Measurements from ENCODE around the gene OARD1.
A peak's percentile ranks its signal among the peaks of the same experiment; 100 is the strongest.
"Not testable (repeated sequence)": the region's sequence is repeated elsewhere in the genome, so short reads cannot be mapped to it uniquely, and the experiment has no call there.

OARD1 gene, protein sequence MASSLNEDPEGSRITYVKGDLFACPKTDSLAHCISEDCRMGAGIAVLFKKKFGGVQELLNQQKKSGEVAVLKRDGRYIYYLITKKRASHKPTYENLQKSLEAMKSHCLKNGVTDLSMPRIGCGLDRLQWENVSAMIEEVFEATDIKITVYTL

DNA sequence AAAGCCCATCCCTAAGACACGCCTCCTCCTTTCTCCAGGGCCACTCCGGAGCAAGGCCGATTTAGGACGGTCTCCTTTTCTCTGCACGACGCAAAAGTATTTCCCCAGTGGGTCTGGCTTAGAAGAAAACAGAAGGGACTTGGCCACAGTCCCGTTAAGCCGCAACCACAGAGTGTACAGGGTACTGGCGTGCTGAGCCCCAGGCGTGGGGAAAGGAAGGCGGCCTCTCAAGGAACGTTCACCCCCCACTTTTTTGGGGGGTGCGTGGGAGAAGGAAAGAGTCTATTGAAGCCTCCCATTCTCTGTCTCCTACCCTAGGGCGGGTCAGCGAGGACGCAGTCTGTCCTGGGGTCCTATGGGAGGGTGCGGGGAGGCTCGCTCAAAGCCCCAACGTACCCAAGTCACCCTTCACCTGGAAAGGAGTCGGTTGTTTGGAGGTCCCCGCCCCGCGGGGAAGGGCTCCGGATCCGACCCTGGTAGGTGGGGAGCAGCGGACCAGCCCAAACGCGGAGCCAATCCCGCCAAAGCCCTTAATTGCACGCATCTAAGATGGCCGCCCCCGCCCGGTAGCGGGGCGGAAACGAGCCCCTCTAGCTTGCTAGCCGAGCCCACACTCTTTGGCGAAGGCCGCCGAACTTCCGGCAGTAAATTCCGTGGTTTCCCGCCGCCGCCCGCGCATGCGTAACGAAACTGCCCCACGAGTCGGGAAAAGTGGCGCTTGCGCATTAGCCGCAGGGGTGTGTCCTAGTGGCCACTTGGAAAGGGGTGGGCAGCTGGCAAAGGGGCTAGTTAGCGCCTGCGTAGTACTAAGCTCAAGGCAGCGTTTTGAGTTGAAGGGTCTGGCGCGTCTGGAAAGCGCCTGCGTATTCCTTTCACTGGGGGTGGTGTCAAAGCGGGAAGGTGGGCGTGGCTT is at the start of gene OARD1:
TSS of gene OARD1 (minus strand) at position 434 of the 913 bp plus-strand sequence. CDS start 722 bp downstream, outside the sequence.
- TF ChIP-seq, protein P1, sequence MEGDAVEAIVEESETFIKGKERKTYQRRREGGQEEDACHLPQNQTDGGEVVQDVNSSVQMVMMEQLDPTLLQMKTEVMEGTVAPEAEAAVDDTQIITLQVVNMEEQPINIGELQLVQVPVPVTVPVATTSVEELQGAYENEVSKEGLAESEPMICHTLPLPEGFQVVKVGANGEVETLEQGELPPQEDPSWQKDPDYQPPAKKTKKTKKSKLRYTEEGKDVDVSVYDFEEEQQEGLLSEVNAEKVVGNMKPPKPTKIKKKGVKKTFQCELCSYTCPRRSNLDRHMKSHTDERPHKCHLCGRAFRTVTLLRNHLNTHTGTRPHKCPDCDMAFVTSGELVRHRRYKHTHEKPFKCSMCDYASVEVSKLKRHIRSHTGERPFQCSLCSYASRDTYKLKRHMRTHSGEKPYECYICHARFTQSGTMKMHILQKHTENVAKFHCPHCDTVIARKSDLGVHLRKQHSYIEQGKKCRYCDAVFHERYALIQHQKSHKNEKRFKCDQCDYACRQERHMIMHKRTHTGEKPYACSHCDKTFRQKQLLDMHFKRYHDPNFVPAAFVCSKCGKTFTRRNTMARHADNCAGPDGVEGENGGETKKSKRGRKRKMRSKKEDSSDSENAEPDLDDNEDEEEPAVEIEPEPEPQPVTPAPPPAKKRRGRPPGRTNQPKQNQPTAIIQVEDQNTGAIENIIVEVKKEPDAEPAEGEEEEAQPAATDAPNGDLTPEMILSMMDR (IDR thresholded peaks at IDR 0.05; ENCODE audit: borderline replicate concordance, insufficient read depth, low read depth, low read length) = no peak
- H3K4me3 ChIP-seq (ENCODE audit: low read depth, low read length) = peak within 1 kb of the TSS; percentile 90

DNA sequence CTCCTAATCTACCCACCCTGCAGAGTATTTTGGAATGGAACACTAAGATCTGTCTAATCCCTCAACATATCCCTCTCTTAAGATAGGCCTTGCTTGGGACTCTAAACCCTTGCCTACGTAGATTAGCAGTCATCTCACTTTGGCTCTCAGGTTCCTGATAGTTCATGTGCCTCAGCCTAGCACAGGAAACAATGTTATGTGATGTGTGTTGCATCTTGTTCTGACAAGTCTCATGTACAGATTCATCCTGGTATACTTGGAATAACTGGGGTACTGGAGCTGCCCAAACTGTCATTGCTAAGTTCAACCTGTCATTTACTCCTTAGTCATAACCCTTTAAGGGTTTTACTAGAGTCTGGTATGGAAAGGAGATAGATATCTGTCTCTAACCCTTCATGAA is 47.9 kb upstream of the OARD1 start:
- TF ChIP-seq, protein P1 (IDR thresholded peaks at IDR 0.05; ENCODE audit: borderline replicate concordance, insufficient read depth, low read depth, low read length) = no peak
- no peak overlapping the region for H3K4me3 ChIP-seq (ENCODE audit: low read depth, low read length)

DNA sequence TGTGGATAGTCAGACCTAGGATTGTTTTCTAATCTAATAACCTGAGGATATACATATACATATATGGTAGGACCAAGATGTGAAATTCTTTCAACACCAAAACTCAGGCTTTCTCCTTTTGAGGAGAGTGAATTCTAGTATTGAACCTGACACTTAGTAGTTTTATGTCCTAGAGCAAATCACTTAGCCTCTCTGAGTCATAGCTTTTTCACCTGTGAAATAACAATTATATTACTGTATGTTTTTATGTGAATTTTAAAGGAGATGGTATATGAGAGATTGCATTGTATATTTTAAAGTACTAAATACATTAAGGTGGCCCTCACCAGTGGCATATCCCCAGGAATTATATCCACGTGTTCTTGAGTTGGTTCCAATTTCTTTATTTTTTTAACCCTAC is 47.4 kb upstream of the OARD1 start:
- TF ChIP-seq, protein P1 (IDR thresholded peaks at IDR 0.05; ENCODE audit: borderline replicate concordance, insufficient read depth, low read depth, low read length) = no peak
- H3K4me3 ChIP-seq (ENCODE audit: low read depth, low read length) = no peak overlapping the region

DNA sequence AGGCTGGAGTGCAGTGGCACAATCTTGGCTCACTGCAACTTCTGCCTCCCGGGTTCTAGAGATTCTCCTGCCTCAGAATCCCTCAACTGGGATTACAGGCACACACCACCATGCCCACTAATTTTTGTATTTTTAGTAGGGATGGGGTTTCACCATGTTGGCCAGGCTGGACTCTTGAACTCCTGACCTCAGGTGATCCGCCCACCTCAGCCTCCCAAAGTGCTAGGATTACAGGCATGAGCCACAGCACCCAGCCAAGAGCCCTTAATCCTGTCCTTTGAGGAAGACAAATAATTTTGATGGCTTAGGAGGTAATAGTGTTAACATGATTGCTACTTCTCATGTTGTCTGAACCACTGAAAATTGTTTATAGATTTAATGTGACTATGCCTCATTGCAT is 42.9 kb upstream of the OARD1 start:
- H3K4me3 ChIP-seq (ENCODE audit: low read depth, low read length) = not testable (repeated sequence)

DNA sequence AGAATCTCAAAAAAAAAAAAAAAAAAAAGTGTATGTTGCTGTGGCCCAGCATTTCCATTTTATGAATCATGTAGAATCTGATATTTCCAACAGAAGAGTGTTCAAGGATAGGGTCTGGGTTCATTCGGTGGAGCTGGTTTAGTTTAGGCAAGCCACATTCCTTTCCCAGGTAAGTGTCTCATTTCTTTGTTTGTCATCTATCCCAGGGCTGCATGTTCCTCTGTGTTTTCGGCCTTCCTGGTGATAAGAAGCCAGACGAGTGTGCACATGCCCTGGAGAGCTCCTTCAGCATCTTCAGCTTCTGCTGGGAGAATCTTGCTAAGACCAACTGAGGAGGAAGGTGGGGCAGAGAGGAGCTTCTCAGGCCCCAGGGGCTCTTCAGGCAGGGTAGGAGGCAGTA is 38.9 kb upstream of the OARD1 start:
- TF ChIP-seq, protein P1 (IDR thresholded peaks at IDR 0.05; ENCODE audit: borderline replicate concordance, insufficient read depth, low read depth, low read length) = no peak
- H3K4me3 ChIP-seq (ENCODE audit: low read depth, low read length) = no peak overlapping the region

DNA sequence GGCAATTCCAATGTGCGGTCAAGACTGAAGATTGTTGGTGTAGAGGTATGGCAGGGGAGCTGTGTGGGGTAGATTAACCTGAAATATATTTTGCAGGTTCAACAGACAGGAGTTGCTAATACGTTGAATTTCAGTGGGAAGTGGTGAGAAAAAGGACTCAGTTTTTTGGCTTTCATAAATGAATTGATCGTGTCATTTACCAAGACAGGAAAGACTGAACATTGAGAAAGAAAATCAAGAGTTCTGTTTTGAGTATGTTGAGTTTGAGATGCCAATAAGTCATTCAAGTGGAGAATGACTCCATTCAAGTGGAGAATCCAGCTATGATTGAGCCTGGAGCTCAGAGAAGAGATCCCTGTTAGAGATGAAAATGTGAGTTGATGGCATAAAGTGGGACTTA is 31.7 kb upstream of the OARD1 start:
- TF ChIP-seq, protein P1 (IDR thresholded peaks at IDR 0.05; ENCODE audit: borderline replicate concordance, insufficient read depth, low read depth, low read length) = no peak

DNA sequence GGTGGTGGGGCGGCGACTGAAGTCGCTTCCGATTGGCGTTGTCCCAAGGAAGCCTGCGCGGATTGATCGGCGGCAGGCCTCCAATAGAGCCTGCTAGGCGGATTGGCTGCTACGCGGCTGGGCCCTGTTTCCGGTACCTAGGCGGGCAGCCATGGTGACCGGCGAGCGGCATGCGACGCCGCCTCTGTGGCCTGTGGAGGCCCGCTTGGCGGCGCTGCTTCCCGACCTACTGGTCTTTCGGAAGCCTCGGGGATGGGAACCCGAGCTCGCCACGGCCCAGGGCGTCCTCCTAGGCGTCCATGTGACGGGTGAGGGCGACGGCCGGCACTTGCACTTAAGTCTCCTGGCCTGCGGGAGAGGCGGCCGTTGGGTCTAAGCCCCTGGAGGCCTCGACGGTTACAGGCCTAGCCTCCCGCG is 28.7 kb upstream of the OARD1 start:
- TF ChIP-seq, protein P1 (IDR thresholded peaks at IDR 0.05; ENCODE audit: borderline replicate concordance, insufficient read depth, low read depth, low read length) = no peak
- no peak overlapping the region for H3K4me3 ChIP-seq (ENCODE audit: low read depth, low read length)

More for the DNA sequence above, 31.7 kb upstream of the OARD1 start:
- no peak overlapping the region for H3K4me3 ChIP-seq (ENCODE audit: low read depth, low read length)
